GM18511 (cell line): ENCODE measurements around the gene DOCK9.
"Not testable (repeated sequence)": the region's sequence is repeated elsewhere in the genome, so short reads cannot be mapped to it uniquely, and the experiment has no call there.

ENCODE experiments used
- ATAC-seq: cut with Tn5 transposase; IDR thresholded peaks from one replicate; pipeline ENCODE4 v1.9.1; 2021; ENCODE audit warnings: mild to moderate bottlenecking, moderate library complexity; ENCODE audit not compliant: unreplicated experiment

DOCK9 gene

DNA sequence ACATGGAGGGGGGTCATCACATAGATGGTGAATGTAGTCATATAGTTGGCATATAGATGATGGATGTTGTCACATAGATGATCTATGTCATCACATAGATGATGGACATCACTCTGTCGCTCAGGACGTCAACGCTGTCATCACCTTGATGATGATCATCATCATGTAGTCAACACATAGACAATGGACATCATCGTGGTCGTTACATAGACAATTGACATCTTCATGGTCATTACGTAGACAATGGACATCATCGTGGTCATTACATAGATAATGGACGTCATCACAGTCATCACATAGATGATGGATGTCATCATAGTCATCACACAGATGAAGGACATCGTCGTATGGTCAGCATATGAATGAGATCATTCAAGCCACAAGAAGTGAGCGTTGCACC, 196.8 kb downstream of the DOCK9 start:
- no peak for ATAC-seq

DNA sequence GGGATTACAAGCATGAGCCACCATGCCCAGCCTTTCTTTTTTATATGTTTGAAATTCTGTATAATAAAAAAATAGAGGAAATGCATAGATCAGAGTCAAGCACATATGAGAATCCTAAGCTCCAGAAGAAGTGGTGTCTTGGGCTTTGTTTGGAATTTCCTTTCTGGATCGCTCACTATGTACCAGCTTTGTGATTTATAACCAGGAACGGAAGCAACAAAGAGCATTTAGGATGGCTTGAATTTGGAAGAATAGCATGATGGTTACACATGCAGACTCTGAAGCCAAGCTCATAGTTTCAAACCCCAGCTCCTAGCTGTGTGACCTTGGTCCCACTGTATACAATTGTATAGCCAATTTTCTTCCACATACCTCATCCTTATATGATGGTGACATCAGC, 197.4 kb downstream of the DOCK9 start:
- ATAC-seq = no peak

DNA sequence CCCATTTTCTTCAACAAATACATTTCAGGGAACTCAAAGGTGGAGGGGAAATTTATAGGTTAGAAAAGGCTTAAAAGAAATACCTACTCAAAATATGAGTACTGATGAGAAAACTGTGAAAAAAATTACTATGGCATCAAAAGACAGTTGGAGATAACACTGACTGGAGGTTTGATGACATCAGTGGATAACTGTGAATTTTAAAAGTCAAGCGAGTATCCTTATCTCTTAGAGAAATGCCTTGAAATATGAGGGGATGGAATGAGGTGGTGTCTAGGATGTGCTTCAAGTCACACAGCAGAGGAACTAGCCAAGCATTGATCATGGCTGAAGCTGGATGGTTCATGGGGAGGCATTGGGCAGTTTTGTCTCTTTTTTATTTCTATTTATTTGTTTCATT, 198.2 kb downstream of the DOCK9 start:
- no peak for ATAC-seq

DNA sequence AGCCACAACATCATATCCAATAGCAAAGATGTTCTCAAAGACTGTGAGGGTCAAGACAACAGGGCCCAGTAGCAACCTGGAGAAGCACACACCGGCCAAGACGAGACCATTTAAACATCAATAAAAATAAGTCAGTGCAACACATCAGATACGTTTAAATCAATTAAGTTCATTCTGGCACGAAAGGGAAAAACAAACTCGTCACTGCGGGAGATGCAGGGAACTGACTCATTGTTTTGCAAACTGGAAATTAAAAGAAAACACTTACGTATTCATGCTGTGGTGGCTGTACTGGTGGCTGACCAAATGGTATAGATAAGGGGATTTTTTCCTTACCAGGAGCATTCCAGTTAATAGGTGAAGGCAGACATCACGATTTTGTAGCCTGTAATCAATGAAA, 199.1 kb downstream of the DOCK9 start:
- ATAC-seq = no peak

DNA sequence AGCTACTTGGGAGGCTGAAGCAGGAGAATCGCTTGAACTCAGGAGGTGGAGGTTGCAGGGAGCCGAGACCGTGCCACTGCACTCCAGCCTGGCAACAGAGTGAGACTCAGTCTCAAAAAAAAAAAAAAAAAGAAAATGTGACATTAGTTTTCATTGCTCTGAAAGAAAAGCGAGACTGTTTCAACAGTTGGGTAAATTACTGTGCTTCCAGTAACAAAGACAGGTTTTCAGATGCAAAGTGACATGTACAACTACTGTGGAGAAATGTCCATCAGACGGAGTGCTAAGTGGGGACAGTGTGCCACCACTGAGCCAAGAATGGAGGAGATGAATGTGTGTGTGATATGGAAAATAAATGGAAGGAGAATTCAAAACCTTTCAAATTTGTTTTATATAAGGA, 201.2 kb downstream of the DOCK9 start:
- ATAC-seq = no peak

DNA sequence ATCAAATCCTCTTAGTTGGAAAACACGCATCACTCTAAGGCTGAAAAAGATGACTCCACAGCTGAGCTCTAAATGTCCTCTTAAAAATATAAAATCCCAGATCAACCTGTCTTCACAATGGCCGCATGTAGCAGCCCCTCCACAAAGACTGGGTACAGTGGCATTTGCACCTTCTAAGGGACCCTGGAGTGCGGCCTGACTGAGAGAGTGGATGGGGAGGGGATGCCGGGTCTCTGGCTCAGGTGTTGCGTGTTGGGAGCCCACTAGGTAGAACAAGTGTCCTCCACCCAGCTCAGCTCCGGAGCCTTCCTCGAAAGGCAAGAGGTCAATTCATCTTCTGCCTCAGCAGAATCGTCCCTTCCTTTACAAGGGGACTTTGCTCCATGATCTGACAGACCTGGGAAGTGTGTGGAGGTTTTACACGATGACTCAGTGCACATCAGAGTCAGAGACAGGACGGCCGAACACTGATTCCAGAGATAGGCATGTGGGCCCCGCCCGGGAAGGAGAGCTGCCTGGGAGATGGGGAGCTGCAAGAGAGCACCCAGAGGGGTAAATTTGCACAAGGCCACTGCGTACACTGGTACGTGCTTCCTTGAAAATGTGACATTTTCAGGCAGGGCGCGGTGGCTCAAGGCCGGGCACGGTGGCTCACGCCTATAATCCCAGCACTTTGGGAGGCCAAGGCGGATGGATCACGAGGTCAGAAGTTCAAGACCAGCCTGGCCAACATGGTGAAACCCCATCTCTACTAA, 201.8 kb downstream of the DOCK9 start:
- no peak for ATAC-seq

DNA sequence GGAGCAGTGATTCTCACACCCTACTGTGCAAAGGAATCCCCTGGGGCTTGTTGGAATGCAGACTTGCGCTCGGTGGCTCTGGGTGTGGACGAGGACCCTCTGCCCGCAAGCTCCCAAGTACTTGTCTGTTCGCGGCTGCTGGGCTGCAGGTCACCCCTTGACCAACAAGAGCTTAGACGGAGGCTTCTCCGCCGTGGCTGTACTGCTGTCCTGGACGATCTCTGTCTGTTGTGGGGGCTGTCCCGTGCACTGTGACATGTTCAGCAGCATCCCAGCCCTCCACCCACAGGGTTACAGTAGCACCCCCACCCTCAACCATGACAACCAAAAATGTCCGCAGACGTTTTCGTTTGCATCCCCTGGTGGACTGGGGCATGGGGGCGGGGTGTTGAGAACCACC, 202.5 kb downstream of the DOCK9 start:
- no peak for ATAC-seq

DNA sequence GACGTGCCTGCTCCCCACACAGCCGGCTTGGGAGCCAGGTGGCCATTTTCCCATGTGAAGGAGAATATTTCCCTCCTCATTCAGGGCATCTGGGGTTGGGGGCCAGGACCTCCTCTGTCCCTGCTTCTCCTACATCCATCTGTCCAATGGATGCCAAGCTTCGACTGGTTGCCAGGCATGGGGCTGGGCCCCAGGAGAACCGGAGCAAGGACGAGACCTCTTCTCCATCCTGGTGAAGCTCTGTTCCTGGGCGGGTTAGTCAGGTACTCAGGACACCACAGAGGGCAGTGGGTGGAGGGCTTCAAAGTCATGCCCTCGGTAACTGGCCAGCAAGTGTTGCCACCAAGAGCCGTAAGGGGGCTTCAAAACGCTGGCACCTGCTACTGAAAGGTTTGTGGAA, 203.1 kb downstream of the DOCK9 start:
- no peak for ATAC-seq

DNA sequence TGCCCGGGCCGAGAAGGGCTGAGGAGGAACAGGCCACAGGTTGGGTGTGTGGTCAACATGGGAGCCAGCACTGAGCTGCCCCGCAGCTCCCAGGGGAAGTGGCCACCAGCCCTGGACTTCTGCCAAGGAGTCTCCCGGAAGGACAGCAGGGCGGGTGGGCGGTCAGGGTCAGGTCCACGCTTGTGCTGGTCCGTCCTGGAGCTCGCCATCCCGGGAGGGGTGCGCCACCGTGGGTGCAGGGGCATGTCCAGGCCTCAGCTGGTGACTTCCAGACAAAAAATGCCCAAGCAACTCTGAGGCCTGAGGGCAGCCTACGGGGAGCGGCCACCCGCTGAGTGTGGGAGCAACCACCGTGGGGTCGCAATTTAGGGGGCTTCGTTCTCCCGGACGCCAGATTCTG, 203.9 kb downstream of the DOCK9 start:
- ATAC-seq = no peak

DNA sequence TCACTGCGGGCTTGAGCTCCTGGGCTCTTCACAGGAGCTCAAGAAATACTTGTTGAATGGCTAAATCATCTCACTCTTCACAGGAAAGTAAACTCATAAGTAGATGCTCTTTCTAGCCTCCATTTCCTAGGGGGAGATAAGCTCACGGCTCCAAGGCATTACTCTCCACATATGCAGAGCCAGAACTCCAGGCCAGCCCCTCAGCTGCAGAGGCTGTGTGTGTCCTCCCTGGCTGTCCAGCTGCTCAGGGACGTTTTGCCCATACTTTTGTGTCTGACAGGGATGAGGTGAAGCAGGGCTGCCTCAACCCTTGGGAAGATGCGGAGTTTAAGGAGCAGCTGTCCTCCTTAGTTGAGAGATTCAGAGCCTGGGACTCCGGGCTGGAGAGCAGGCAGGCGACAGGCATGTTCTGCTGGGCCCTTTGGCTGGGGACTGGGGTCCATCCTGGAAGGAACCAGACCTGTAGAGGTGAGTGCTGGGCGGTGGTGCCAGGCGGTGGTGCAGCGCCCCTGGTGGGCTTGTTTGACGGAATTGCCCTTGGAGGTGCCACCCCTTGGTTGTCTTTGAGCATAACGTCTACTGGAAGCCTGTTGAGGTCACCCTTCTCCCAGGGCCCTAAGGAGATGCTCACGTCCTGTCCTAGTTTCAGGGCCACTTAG, 204.9 kb downstream of the DOCK9 start:
- no peak for ATAC-seq

DNA sequence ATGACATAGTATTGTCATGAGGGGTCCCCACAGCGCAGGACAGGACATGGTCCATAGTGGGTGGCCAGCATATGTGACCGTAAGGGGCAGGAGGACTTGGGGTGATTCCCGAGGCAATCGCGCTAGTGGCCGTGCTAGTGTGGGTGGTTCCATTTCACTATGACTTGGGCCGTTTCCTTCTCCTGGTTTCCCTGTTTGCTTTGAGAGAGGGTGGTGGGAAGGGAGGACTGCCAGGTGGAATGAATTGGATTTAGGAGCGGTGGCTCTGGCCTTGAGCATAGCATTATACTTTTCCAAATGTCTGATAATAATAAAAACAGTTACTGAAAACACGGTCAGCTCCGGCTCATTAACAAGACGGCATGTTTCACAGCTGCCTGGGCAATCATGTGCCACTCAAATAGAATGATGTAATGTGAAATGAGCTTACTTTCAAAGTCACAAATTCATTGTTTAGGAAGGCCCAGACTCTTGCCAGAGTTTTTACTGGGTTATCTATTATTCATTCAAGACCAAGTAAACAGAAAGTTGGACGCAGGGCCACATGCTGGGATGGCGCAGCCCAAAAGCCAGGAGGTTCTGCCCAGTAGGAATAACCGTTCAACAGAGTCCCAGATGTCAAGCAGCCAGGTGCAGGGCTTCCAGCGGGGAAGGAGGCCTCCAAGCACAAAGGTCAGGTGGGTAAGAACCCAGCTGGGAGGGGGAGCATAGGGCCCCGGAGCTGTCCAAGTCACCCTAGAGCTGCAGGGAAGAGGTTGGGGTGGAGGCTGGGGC, 205.8 kb downstream of the DOCK9 start:
- ATAC-seq = no peak

DNA sequence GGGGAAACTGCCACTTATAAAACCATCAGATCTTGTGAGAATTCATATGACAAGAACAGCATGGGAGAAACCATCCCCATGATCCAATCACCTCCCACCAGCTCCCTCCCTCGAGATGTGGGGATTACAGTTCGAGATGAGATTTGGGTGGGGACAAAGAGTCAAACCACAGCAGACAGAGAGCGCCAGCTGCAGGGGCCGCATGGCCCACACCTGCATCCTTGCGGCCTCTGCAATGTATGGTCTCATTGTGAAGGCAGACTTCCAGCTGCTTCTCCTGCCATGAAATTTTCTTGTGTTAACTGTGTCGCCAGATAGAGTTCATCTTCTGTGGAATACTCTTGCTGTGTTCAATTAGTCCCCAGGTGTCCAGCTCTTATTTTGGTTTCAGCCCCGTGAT, 208.1 kb downstream of the DOCK9 start:
- ATAC-seq = no peak

DNA sequence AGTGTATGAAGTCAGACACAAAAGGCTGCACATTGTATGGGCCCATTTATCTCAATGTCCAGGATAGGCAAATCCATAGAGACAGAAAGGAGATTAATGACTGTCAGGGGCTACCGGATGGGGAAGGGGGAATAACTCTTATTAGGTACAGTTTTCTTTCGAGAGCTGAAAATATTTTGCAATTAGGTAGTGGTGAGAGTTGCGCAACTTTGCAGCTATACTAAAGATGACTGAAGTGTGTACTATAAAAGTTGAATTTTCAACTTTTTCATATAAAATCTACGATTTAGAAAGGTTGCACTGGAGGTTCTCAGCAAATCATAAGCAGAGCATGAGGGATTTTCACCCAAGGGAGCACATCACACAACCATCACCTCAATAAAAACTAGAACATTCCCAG, 209.3 kb downstream of the DOCK9 start:
- no peak for ATAC-seq

DNA sequence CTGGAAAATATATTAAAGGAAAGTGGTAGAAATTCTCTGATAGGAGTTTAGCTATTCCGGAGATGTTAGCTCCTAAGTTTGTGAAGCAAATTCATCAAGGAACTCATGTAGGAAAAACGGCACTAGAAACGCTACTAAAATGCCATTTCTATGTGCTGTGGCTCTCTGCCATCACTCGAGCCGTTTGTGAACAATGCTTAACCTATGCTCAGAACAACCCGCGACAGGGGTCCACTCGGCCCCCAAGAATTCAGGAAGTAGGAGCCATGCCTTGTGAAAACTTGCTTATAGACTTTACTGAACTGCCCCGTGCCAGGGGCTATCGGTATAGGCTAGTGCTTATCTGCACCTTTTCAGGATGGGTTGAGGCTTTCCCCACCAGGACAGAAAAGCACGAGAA, 211.2 kb downstream of the DOCK9 start:
- ATAC-seq = no peak

DNA sequence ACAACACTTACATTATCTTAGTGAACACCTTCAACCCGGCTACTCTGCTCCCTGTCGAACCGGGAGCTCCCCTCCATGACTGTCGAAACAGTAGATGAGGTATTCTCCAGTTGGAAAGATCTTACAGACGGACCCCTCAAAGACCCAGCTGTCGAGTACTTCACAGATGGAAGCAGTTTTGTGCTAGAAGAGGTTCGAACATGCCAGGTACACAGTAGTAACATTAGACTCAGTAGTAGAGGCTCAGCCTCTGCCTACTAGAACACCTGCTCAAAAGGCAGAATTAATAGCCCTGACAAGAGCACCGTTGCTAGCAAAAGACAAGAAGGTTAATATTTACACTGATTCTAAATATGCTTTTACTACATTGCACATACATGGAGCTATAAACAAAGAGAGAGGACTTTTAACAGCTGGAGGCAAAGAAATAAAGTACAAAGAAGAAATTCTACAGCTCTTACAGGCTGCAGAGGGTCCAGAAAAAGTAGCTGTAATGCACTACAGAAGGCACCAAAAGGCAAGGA, 211.8 kb downstream of the DOCK9 start:
- ATAC-seq = no peak

DNA sequence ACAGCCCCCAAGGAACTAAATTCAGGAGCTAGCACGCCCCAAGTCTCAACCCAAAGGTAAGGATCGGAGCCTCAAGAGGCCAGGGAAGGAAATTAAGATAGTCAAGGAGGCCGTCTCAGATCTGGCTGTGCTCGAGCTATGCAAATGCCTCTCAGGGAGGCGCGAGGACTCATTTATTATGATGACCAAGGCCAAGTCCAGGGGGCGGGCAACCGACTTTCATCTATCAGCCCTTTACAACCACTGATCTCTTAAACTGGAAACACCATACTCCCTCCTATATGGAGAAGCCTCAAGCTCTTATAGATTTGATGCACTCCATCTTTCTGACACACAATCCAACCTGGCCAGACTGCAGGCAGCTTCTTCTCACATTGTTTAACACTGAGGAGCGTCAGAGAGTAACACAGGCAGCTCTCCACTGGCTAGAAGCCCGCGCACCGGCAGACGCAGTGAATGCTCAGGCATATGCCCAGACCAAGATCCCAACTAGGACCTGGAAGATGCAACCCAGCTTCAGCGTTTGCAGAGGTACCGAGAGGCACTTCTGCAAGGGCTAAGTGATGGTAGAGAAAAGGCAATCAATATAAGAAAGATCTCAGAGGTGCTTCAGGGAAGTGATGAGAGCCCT, 215.8 kb downstream of the DOCK9 start:
- ATAC-seq = peak; percentile 73

DNA sequence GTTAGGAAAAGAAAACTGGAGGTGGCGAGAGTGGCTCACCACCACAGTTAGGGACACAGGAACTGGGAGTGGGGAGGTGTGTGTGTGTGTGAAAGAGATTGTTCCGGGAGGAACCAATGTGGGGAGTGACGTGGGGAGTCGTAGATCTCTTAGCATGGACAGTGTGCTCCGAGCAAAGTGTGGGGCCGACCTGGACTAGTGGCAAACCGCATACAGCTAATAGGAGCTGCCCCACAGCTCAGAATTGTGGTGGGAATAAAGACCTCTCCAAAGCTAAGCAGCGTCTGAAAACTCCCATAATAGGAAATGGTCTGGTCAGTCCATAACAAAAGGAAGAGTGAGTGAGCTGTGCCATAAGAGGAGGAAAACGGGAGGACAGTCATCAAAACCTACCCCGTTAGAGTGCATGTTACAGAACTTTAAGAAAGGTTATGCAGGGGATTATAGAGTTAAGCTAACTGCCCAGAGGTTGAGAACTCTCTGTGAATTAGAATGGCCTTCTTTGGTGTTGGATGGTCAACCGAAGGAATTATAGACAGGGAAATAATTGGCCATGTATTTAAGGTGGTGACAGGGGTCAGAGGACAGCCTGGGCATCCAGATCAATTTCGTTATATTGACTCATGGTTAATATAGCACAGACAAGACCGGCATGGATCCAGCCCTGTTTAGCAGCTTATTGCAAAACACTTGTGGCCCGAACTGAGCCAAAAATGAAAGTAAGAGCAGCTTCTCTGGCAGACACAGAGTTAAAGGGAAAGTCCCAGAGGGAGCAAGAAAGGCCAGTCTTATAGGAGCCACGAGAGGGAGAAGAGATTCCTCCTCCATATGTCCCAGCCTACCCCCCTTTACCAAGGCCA, 216.5 kb downstream of the DOCK9 start:
- peak; percentile 98 for ATAC-seq

DNA sequence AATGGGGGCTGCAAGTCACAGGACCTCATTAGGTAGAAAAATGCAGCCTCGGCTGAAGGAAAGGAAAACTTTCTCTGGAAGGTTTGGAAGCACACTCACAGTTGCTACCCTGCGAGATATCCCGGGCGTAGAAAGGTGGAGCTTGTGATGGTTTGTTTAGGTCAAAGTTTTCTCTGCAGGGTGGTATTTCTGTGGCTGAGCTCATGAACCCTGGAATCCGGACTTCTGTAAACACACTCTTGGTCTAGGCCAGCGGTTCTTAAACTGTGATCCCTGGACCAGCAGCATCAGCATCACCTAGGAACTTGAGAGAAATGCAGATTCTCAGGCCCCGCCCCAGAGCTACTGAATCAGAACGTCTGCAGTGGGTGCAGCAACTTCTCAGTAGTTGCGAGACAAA, 222.1 kb downstream of the DOCK9 start:
- no peak for ATAC-seq

DNA sequence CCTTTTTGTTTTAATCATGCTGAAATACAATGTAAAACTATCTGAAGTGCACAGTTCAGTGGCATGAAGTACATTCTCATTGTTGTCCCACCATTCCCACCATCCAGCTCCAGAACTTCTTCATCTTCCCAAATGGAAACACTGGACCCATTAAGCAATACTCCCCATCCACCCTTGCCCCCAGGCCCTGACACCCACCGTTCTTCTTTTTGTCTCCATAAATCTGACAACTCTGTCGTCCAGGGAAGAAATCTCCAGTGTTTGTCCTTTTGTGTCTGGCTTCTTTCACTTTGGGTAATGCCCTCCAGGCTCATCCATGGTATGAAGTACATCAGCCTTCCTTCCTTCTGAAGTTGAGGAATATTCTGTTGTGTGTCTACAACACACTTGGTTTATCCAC, 222.7 kb downstream of the DOCK9 start:
- no peak for ATAC-seq

DNA sequence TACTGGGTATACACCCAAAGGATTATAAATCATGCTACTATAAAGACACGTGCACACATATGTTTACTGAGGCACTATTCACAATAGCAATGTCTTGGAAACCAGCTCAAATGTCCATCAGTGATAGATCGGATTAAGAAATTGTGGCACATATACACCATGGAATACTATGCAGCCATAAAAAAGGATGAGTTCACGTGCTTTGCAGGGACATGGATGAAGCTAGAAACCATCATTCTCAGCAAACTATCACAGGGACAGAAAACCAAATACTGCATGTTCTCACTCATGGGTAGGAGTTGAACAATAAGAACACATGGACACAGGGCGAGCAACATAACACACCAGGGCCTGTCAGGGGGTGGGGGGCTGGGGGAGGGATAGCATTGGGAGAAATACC, 223.4 kb downstream of the DOCK9 start:
- not testable (repeated sequence) for ATAC-seq
